T47D (cell line): ENCODE results near the gene TNS1.
"Not testable (repeated sequence)": the region's sequence is repeated elsewhere in the genome, so short reads cannot be mapped to it uniquely, and the experiment has no call there.

Experiments used
- DNase-seq, 2 experiments: peaks; one replicate each; pipeline versions ENCODE4 v3.0.0 to v3.0.0-alpha.2; 2011 to 2012; ENCODE audit warnings: low read depth in 1 of 2, low spot score in 1 of 2
- JUND ChIP-seq: IDR thresholded peaks from 2 replicates; pipeline ENCODE4 v1.6.1; 2012; ENCODE audit warnings: low read depth
- in situ Hi-C: cut with HindIII; loops from 2 replicates; pipeline ENCODE4 v1.10.0; 2016; ENCODE audit warnings: low sequenced_read_pairs, low pct_unique_long_range_greater_than_20kb

The TNS1 gene

GRCh38 chr2:218026676-218027425 is 24.1 kb upstream of the TNS1 start:
- TF ChIP-seq JUND, result no peak
- DNase-seq, result peak in 1 of 2 experiments; percentile 33
- in situ Hi-C loops, result no loop called here

- DNase-seq, result no peak
- TF ChIP-seq JUND, result no peak
- in situ Hi-C loops, result no loop called here
Measured at GRCh38 chr2:218026244-218026643, 23.4 kb upstream of the TNS1 start.

- DNase-seq, result no peak
- no peak for TF ChIP-seq JUND
- in situ Hi-C loops, result no loop called here
Measured at GRCh38 chr2:218024871-218025270, 22.1 kb upstream of the TNS1 start.

- in situ Hi-C loops, result no loop called here
- TF ChIP-seq JUND, result no peak
- no peak for DNase-seq
Measured at GRCh38 chr2:218024336-218024735, 21.5 kb upstream of the TNS1 start.

GRCh38 chr2:218023636-218024035 is 20.8 kb upstream of the TNS1 start:
- DNase-seq, result no peak
- in situ Hi-C loops, result no loop called here
- no peak for TF ChIP-seq JUND

GRCh38 chr2:218022851-218023530 is 20.2 kb upstream of the TNS1 start:
- TF ChIP-seq JUND, result no peak
- no peak for DNase-seq
- in situ Hi-C loops, result no loop called here

- in situ Hi-C loops, result no loop called here
- DNase-seq, result no peak
Measured at GRCh38 chr2:218022131-218022850, 19.5 kb upstream of the TNS1 start.

GRCh38 chr2:218021536-218022071 is 18.8 kb upstream of the TNS1 start:
- in situ Hi-C loops, result no loop called here

More at GRCh38 chr2:218022131-218022850, 19.5 kb upstream of the TNS1 start:
- no peak for TF ChIP-seq JUND

GRCh38 chr2:218020966-218021535 is 18.3 kb upstream of the TNS1 start:
- no peak for DNase-seq
- no peak for TF ChIP-seq JUND
- in situ Hi-C loops, result no loop called here

More at GRCh38 chr2:218021536-218022071, 18.8 kb upstream of the TNS1 start:
- TF ChIP-seq JUND, result no peak
- DNase-seq, result no peak

- in situ Hi-C loops, result no loop called here
Measured at GRCh38 chr2:218020281-218020680, 17.5 kb upstream of the TNS1 start.

GRCh38 chr2:218019411-218020060 is 16.7 kb upstream of the TNS1 start:
- no peak for DNase-seq
- in situ Hi-C loops, result no loop called here
- TF ChIP-seq JUND, result no peak

More at GRCh38 chr2:218020281-218020680, 17.5 kb upstream of the TNS1 start:
- DNase-seq, result no peak
- no peak for TF ChIP-seq JUND

- in situ Hi-C loops, DNase-seq: not testable (repeated sequence)
Measured at GRCh38 chr2:218018842-218019125, 16.0 kb upstream of the TNS1 start.
